Measurements from ENCODE around the gene ZNF541.
A peak's percentile ranks its signal among the peaks of the same experiment; 100 is the strongest.

ZNF541 gene, protein sequence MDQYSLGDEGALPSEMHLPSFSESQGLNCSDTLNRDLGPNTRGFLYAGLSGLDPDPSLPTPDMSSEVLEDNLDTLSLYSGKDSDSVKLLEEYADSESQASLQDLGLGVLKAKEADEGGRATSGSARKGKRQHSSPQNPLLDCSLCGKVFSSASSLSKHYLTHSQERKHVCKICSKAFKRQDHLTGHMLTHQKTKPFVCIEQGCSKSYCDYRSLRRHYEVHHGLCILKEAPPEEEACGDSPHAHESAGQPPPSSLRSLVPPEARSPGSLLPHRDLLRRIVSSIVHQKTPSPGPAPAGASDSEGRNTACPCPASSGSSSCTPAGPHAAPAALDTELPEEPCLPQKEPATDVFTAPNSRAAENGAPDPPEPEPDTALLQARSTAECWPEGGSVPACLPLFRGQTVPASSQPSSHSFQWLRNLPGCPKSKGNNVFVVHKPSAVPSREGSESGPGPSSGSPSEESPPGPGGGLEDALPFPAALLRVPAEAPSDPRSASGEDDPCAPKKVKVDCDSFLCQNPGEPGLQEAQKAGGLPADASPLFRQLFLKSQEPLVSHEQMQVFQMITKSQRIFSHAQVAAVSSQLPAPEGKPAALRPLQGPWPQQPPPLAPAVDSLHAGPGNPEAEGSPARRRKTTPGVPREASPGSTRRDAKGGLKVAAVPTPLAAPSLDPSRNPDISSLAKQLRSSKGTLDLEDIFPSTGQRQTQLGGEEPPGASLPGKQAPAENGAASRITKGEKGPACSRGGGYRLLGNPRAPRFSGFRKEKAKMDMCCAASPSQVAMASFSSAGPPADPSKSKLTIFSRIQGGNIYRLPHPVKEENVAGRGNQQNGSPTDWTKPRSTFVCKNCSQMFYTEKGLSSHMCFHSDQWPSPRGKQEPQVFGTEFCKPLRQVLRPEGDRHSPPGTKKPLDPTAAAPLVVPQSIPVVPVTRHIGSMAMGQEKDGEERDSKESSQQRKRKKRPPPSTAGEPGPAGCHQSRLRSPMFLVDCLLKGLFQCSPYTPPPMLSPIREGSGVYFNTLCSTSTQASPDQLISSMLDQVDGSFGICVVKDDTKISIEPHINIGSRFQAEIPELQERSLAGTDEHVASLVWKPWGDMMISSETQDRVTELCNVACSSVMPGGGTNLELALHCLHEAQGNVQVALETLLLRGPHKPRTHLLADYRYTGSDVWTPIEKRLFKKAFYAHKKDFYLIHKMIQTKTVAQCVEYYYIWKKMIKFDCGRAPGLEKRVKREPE (N-terminal part only)

DNA sequence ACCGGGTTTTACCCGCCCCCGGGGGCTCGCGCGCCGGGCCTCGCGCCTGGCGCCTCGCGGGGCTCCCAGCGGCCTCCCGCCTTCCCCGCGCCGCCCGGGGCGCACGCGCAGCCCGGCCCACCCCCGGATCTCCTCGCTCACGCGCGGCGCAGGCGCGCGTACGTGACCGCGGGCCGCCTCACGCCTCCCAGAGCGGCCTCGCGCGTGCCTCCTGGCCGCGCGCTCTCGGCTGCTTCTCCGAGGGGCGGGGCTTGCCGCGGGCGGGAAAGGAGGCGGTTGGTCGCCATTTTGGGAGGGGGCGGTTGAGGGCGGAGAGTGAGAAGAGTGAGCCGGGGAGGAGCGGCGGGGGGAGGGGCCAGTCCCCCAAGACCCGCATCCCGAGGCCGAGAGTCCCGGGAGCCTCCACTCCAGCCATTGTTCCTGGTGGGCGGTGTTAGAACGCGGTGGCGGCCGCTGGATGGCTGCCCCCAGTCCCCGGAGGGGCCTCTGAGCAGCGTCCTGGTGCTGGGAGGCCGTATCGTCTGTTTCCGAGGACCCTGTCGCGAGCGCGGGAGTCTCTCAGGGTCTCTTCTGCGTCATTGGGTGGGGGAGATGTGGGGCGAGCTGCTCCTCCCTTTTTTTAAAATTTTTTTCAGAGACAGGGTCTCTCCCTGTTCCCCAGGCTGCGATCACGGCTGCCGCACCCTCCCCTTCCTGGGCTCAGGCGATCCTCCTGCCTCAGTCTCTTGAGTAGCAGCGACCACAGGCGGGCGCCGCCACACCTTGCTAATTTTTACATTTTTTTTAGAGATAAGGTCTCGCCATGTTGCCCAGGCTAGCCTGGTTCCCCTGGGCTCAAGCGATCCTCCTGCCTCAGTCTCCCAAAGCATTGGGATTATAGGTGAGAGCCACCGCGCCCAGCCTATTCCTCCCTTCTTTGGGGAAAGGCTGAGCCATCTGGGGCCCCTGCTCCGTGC lies at the start of gene ZNF541:
Gene ZNF541, minus strand, starts transcription at position 78 of the 956 bp plus-strand sequence. CDS start 17,292 bp downstream, outside the sequence.
- H3K4me3 ChIP-seq (replicated peaks; ENCODE audit: low read depth, low read length) = peak within 1 kb of the TSS; percentile 46
- TF ChIP-seq, protein P1, sequence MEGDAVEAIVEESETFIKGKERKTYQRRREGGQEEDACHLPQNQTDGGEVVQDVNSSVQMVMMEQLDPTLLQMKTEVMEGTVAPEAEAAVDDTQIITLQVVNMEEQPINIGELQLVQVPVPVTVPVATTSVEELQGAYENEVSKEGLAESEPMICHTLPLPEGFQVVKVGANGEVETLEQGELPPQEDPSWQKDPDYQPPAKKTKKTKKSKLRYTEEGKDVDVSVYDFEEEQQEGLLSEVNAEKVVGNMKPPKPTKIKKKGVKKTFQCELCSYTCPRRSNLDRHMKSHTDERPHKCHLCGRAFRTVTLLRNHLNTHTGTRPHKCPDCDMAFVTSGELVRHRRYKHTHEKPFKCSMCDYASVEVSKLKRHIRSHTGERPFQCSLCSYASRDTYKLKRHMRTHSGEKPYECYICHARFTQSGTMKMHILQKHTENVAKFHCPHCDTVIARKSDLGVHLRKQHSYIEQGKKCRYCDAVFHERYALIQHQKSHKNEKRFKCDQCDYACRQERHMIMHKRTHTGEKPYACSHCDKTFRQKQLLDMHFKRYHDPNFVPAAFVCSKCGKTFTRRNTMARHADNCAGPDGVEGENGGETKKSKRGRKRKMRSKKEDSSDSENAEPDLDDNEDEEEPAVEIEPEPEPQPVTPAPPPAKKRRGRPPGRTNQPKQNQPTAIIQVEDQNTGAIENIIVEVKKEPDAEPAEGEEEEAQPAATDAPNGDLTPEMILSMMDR (IDR thresholded peaks at IDR 0.05; ENCODE audit: low read length, missing control alignments) = no peak
- peak; percentile 55 for DNase-seq (ENCODE audit: low read depth)

DNA sequence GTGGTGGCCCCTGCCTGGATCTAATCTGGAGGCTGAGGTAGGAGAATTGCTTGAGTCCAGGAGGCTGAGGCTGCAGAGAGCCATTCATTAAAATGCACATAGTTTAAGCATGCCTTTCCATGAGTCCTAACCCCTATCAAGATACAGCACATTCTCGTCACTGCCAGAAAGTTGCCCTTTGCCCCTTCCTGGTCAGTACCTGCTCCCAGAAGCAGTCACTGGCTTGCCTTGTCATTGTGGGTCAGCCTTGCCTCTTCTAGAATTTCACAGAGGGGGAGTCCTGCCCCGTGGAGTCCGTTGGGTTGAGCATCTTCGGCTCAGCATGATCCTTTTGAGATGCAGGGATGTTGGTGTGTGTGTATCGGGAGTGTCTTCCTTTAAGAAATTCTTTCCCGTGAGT lies 46.8 kb upstream of the ZNF541 start:
- TF ChIP-seq, protein P1 (IDR thresholded peaks at IDR 0.05; ENCODE audit: low read length, missing control alignments) = no peak
- DNase-seq (ENCODE audit: low read depth) = no peak
- no peak overlapping the region for H3K4me3 ChIP-seq (replicated peaks; ENCODE audit: low read depth, low read length)

GRCh38 chr19:47618771-47619170 lies 45.8 kb upstream of the ZNF541 start:
- TF ChIP-seq, protein P1 (IDR thresholded peaks at IDR 0.05; ENCODE audit: low read length, missing control alignments) = no peak
- no peak for DNase-seq (ENCODE audit: low read depth)
- no peak overlapping the region for H3K4me3 ChIP-seq (replicated peaks; ENCODE audit: low read depth, low read length)

GRCh38 chr19:47615714-47616113 lies 42.8 kb upstream of the ZNF541 start:
- TF ChIP-seq, protein P1 (IDR thresholded peaks at IDR 0.05; ENCODE audit: low read length, missing control alignments) = no peak
- no peak for DNase-seq (ENCODE audit: low read depth)
- no peak overlapping the region for H3K4me3 ChIP-seq (replicated peaks; ENCODE audit: low read depth, low read length)

GRCh38 chr19:47615230-47615629 lies 42.3 kb upstream of the ZNF541 start:
- no peak overlapping the region for H3K4me3 ChIP-seq (replicated peaks; ENCODE audit: low read depth, low read length)
- TF ChIP-seq, protein P1 (IDR thresholded peaks at IDR 0.05; ENCODE audit: low read length, missing control alignments) = no peak
- DNase-seq (ENCODE audit: low read depth) = no peak

Measured in fibroblast of pulmonary artery (primary cell).